Cardiac muscle cell (in vitro differentiated cells and primary cell): ENCODE data around the gene THBS4. TPM values are rescaled to one million over a fixed set of nuclear protein-coding genes. Genes with fewer than 3 reads are reported as not detected.
"Not testable (repeated sequence)": the region's sequence is repeated elsewhere in the genome, so short reads cannot be mapped to it uniquely, and the experiment has no call there.

Source experiments
- DNase-seq, 2 donors: peaks; one replicate each; pipeline versions ENCODE4 v3.0.0 to v3.0.0-alpha.2; 2010 to 2017; ENCODE audit warnings: low read depth in 1 of 2, low spot score in 1 of 2
- H3K27ac ChIP-seq: fragments of 200-600 bp; sonication (generic); 2 replicates; pipeline ENCODE4 v1.5.1; 2016
- H3K27me3 ChIP-seq: fragments of 200-600 bp; sonication (generic); 2 replicates; pipeline ENCODE4 v1.6.0; 2016; ENCODE audit warnings: control low read depth
- H3K36me3 ChIP-seq: fragments of 200-600 bp; sonication (generic); 2 replicates; pipeline ENCODE4 v1.5.1; 2016; ENCODE audit warnings: control low read depth
- H3K4me1 ChIP-seq: fragments of 200-600 bp; sonication (generic); 2 replicates; pipeline ENCODE4 v1.8.1; 2017; ENCODE audit warnings: low read depth, mild to moderate bottlenecking, mixed run types
- H3K4me3 ChIP-seq: fragments of 200-600 bp; sonication (generic); 2 replicates; pipeline ENCODE4 v1.5.1; 2016; ENCODE audit warnings: mild to moderate bottlenecking
- H3K9me3 ChIP-seq: fragments of 200-600 bp; sonication (generic); 2 replicates; pipeline ENCODE4 v1.5.1; 2017; ENCODE audit warnings: low read depth, mild to moderate bottlenecking, control low read depth
- polyA plus RNA-seq: library from polyadenylated mRNA; unstranded; fragments of >200 nt; fragmentation: Nextera tagmentation; extraction: Ambion mirVana; gene quantifications from 2 replicates; pipeline ENCODE4 v1.2.1, GENCODE V29; 2016
- total RNA-seq: library from RNA; depleted of rRNA; stranded (reverse); fragments of >200 nt; gene quantifications from 2 replicates; pipeline ENCODE4 v1.2.3, GENCODE V29; 2016
- TF ChIP-seq, protein P1 (sequence below): IDR thresholded peaks from 2 replicates; pipeline ENCODE4 v1.5.1; 2012; ENCODE audit warnings: low read depth, mild to moderate bottlenecking, low read length

THBS4 gene
- total and polyA plus RNA-seq, 2 experiments from 2014 or later, result 27.2 to 35.7 TPM

DNA sequence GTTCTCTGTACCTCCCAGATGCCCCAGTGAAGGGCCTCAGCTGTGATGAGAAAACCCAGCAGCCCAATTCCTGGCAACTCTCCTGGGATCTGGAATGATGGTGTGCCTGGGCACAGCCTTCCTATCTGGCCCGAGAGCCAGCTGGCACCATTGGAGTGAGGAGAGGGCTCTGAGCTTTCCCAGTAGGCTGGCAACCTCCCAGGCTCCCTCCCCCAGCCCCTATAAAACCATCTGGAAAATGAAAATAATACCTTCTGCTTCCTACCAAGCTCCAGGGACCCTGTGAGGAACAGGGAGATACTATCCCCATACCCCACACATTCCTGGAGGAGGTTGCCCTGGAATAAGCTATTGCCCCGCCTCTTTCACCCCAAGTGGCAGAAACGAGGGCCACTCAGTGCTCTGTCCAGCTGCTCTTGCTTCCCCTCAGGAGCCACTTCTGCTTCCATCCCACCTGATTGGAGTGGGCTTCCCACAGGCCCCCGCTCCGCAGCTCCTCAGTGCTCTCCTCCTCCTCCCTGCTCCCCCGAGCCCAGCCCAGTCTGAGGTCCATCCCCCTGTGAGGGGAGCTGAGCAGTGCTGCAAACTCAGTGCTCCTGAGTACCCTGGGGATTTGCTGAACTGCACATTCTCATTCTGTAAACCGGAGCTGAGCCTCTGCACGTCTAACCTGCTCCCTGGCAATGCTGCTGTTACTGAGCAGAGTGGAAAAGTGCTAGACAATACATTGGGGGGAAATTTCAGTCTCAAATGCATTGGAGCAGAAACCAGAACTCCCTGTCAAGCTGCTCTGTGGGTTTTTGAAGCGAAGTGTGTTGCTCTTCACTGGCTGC is 74.7 kb downstream of the THBS4 start:
- DNase-seq, result peak in 1 of 2 donors; percentile 29
- H3K4me3 ChIP-seq, result no peak overlapping the region

GRCh38 chr5:80111376-80111990 is 76.3 kb downstream of the THBS4 start:
- H3K27me3 ChIP-seq, H3K9me3 ChIP-seq, H3K4me3 ChIP-seq, H3K36me3 ChIP-seq: not testable (repeated sequence)
- peaks cover 39% of the 10 kb centered on the region for H3K4me1 ChIP-seq
- DNase-seq, result peak in 1 of 2 donors; percentile 23
- H3K27ac ChIP-seq, result peak overlapping the region; percentile 31

More for the DNA sequence above, 74.7 kb downstream of the THBS4 start:
- H3K36me3 ChIP-seq, result no peaks in the 10 kb centered on the region
- no peaks in the 10 kb centered on the region for H3K9me3 ChIP-seq
- peaks cover 33% of the 10 kb centered on the region for H3K4me1 ChIP-seq
- H3K27me3 ChIP-seq, result no peaks in the 10 kb centered on the region
- TF ChIP-seq, protein P1, sequence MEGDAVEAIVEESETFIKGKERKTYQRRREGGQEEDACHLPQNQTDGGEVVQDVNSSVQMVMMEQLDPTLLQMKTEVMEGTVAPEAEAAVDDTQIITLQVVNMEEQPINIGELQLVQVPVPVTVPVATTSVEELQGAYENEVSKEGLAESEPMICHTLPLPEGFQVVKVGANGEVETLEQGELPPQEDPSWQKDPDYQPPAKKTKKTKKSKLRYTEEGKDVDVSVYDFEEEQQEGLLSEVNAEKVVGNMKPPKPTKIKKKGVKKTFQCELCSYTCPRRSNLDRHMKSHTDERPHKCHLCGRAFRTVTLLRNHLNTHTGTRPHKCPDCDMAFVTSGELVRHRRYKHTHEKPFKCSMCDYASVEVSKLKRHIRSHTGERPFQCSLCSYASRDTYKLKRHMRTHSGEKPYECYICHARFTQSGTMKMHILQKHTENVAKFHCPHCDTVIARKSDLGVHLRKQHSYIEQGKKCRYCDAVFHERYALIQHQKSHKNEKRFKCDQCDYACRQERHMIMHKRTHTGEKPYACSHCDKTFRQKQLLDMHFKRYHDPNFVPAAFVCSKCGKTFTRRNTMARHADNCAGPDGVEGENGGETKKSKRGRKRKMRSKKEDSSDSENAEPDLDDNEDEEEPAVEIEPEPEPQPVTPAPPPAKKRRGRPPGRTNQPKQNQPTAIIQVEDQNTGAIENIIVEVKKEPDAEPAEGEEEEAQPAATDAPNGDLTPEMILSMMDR, result no peak
- peak overlapping the region; percentile 31 for H3K27ac ChIP-seq

GRCh38 chr5:80114860-80115259 is 79.7 kb downstream of the THBS4 start:
- no peaks in the 10 kb centered on the region for H3K36me3 ChIP-seq
- H3K4me1 ChIP-seq, result peaks cover 42% of the 10 kb centered on the region
- no peak overlapping the region for H3K27ac ChIP-seq
- no peak for DNase-seq
- no peaks in the 10 kb centered on the region for H3K27me3 ChIP-seq
- TF ChIP-seq, protein P1, result no peak
- no peaks in the 10 kb centered on the region for H3K9me3 ChIP-seq
- no peak overlapping the region for H3K4me3 ChIP-seq

DNA sequence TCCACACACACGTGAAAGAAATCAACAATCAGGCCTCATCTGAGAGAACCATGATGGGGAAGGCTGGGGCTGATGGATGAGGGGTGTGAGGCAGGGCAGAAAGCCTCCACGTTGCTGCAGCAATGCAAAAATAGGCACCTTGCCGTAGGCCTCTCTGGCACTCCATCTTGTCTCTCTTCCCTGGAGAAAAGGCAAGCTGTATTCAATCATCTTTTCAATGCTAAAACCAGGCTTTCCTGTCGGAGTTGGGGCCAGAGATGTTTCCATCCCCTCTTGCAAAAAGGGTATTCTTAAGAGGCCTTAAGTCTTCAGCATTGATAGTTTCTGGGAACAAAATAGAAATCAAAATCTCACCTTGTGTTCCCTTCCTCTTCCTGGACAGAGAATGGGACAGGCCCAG is 80.9 kb downstream of the THBS4 start:
- DNase-seq, result peak in 1 of 2 donors; percentile 45
- H3K27me3 ChIP-seq, result no peaks in the 10 kb centered on the region
- H3K4me1 ChIP-seq, result peaks cover 32% of the 10 kb centered on the region
- peak overlapping the region; percentile 74 for H3K27ac ChIP-seq
- TF ChIP-seq, protein P1, result no peak
- H3K4me3 ChIP-seq, result no peak overlapping the region
- H3K36me3 ChIP-seq, result no peaks in the 10 kb centered on the region
- H3K9me3 ChIP-seq, result no peaks in the 10 kb centered on the region

DNA sequence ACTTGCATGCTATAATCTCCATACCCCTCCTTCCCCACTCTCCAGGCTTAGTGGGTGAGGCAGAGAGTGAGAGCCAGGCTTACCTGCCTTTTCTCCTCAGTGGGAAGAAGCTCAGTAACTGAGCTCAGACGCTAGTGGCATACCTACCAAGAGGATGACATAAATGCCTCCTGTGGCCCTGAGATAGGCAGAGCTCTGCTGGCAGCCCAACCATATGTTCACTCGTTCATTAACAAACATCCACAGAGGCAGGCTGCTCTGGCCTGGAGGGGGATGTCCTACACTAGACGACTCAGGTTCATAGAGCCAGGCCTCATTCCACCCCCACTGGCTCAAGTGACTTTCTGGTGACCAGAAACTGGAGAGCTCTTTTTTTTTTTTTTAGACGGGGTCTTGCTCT is 81.3 kb downstream of the THBS4 start:
- H3K9me3 ChIP-seq, result no peaks in the 10 kb centered on the region
- H3K27ac ChIP-seq, result peak overlapping the region; percentile 74
- peaks cover 28% of the 10 kb centered on the region for H3K4me1 ChIP-seq
- no peaks in the 10 kb centered on the region for H3K36me3 ChIP-seq
- H3K27me3 ChIP-seq, result no peaks in the 10 kb centered on the region
- TF ChIP-seq, protein P1, result no peak
- DNase-seq, result no peak
- H3K4me3 ChIP-seq, result no peak overlapping the region

DNA sequence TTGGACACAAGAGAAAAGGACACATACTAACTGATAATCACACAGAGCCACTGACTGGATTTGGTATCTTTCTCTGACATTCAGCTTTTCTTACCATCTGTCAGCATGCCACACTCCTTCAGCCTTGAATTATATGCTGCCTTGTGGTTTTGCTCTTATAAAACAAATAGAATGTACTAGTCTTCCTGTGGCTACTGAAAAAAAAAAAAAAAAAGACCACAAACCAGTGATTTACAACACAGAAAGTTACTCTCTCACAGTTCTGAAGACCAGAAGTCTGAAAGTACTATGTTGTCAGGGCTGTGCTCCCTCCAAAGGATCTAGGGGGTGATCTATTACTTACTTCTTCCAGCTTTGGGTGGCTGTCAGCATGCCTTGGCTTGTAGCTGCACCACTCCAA is 82.3 kb downstream of the THBS4 start:
- H3K4me1 ChIP-seq, result peaks cover 24% of the 10 kb centered on the region
- H3K36me3 ChIP-seq, result no peaks in the 10 kb centered on the region
- no peak overlapping the region for H3K4me3 ChIP-seq
- H3K9me3 ChIP-seq, result no peaks in the 10 kb centered on the region
- DNase-seq, result no peak
- H3K27ac ChIP-seq, result no peak overlapping the region
- no peaks in the 10 kb centered on the region for H3K27me3 ChIP-seq
- TF ChIP-seq, protein P1, result no peak
